ENCODE results near the gene PFDN2.

GRCh38 chr1:161162052-161162451 is 44.2 kb upstream of the PFDN2 start:
- TF ChIP-seq CTCF (IDR thresholded peaks at IDR 0.05): no peak
- no peak for TF ChIP-seq REST (IDR thresholded peaks at IDR 0.05; ENCODE audit: insufficient read depth in 1 of 2, low read depth in 2 of 2, low read length in 1 of 2)
- TF ChIP-seq POLR2AphosphoS5 (IDR thresholded peaks at IDR 0.05; ENCODE audit: low read depth, low read length): no peak
- no peak for TF ChIP-seq TCF7L2 (IDR thresholded peaks at IDR 0.05; ENCODE audit: low read depth, low read length)
- no peak for TF ChIP-seq SIN3A (IDR thresholded peaks at IDR 0.05; ENCODE audit: borderline replicate concordance, insufficient read depth, low read depth, low read length)
